PFSK-1 (cell line): ENCODE results near the gene USP13.

Source experiments
- FOXP2 ChIP-seq: optimal IDR thresholded peaks from 2 replicates; pipeline ENCODE3; 2011; ENCODE audit warnings: borderline replicate concordance, control low read depth, inconsistent platforms; ENCODE audit not compliant: insufficient read depth; ENCODE audit errors: extremely low read length, extremely low read depth
- POLR2AphosphoS5 ChIP-seq: IDR thresholded peaks from 2 replicates; pipeline ENCODE4 v1.6.1; 2012; ENCODE audit warnings: low read depth, mild to moderate bottlenecking, control low read depth, low read length, moderate library complexity
- SIN3A ChIP-seq: IDR thresholded peaks from 2 replicates; pipeline ENCODE4 v1.6.1; 2012; ENCODE audit warnings: mild to moderate bottlenecking, low read length, moderate library complexity, borderline replicate concordance; ENCODE audit not compliant: insufficient read depth
- TAF1 ChIP-seq: IDR thresholded peaks from 2 replicates; pipeline ENCODE4 v1.6.1; 2012; ENCODE audit warnings: low read length, control low read depth, borderline replicate concordance; ENCODE audit not compliant: insufficient read depth
- TF ChIP-seq, protein P1 (sequence below), 2 experiments: IDR thresholded peaks; 2 replicates each; pipeline versions ENCODE4 v1.6.1 to v1.8.0; 2011 to 2012; ENCODE audit warnings: low read depth in 2 of 2, low read length in 2 of 2, control low read depth in 1 of 2, inconsistent platforms in 1 of 2, mild to moderate bottlenecking in 1 of 2, moderate library complexity in 1 of 2; ENCODE audit not compliant: insufficient read depth in 1 of 2

DNA sequence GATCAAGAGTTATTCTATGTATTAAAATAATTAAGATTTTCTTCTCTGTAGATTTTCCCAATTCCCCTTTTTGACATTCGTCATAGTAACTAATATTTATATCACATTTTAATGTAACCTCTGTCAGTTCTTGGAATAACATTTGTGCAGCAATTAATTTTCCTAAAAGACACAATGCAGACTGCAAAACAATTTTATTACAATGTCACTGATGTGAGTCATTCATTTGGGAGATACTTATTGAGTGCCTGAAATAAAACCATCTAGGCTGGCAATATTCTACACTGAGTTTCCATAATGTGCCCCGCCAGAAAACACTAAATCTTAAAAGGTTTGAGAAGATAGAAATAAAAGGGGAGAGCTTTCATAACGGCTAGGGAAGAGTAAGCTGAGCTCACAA is 6.7 kb upstream of the USP13 start:
- TF ChIP-seq, protein P1, sequence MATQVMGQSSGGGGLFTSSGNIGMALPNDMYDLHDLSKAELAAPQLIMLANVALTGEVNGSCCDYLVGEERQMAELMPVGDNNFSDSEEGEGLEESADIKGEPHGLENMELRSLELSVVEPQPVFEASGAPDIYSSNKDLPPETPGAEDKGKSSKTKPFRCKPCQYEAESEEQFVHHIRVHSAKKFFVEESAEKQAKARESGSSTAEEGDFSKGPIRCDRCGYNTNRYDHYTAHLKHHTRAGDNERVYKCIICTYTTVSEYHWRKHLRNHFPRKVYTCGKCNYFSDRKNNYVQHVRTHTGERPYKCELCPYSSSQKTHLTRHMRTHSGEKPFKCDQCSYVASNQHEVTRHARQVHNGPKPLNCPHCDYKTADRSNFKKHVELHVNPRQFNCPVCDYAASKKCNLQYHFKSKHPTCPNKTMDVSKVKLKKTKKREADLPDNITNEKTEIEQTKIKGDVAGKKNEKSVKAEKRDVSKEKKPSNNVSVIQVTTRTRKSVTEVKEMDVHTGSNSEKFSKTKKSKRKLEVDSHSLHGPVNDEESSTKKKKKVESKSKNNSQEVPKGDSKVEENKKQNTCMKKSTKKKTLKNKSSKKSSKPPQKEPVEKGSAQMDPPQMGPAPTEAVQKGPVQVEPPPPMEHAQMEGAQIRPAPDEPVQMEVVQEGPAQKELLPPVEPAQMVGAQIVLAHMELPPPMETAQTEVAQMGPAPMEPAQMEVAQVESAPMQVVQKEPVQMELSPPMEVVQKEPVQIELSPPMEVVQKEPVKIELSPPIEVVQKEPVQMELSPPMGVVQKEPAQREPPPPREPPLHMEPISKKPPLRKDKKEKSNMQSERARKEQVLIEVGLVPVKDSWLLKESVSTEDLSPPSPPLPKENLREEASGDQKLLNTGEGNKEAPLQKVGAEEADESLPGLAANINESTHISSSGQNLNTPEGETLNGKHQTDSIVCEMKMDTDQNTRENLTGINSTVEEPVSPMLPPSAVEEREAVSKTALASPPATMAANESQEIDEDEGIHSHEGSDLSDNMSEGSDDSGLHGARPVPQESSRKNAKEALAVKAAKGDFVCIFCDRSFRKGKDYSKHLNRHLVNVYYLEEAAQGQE (IDR thresholded peaks at IDR 0.05; ENCODE audit: insufficient read depth in 1 of 2, low read depth in 2 of 2, low read length in 2 of 2): no peak
- TF ChIP-seq POLR2AphosphoS5: no peak
- TF ChIP-seq SIN3A: no peak
- TF ChIP-seq TAF1: no peak
- no peak for TF ChIP-seq FOXP2
